NCI-H774 (cell line): ENCODE measurements around the gene STXBP5L.
"Not testable (repeated sequence)": the region's sequence is repeated elsewhere in the genome, so short reads cannot be mapped to it uniquely, and the experiment has no call there.

ENCODE experiments used
- DNase-seq: peaks from one replicate; lab custom pipeline; 2025; lab: John Stamatoyannopoulos, UW

STXBP5L gene

DNA sequence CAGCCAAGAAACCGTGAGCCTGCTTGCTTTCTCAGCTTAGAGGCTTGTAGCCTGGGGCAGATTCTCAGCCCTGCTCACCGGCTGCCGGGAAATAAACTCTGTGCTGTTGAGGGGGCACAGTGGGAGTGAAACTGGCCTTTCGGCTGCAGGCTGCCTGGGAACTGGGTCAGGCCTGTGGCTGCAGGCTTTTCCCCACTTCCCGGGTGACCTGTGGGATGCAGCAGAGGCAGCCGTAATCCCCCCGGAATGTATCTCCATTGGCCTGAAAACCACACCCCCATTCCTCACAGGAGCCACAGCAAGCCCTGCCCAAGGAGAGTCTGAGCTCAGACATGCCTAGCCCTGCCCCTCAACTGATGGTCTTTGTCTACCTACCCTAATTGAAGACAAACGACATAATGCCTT lies 110.9 kb downstream of the STXBP5L start:
- DNase-seq = no peak

DNA sequence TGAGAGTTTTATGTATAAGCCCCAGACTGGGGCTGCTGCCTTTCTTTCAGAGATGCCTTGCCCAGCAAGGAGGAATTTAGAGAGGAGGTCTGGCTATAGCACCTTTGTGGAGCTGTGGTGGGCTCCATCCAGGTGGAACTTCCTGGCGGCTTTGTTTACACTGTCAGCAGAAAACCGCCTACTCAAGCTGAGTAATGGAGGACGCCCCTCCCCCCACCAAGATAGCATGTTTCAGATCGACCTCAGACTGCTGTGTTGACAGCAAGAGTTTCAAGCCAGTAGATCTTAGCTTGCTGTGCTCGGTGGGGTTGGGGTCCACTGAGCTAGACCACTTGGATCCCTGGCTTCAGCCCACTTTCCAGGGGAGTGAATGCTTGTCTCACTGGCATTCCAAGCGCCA lies 155.6 kb downstream of the STXBP5L start:
- no peak for DNase-seq

DNA sequence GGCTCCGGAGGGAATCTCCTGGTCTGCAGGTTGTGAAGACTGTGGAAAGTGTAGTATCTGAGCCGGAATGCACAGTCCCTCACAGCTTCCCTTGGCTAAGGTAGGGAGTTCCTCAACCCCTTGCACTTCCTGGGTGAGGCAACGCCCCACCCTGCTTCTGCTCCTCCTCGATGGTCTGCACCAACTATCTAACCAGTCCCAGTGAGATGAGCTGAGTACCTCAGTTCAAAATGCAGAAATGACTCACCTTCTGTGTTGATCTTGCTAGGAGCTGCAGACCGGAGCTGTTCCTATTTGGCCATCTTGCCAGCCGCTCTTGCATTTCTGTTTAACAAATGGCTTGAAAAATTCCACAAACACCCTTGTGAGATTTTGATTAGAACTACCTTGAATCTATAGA lies 156.1 kb downstream of the STXBP5L start:
- no peak for DNase-seq

DNA sequence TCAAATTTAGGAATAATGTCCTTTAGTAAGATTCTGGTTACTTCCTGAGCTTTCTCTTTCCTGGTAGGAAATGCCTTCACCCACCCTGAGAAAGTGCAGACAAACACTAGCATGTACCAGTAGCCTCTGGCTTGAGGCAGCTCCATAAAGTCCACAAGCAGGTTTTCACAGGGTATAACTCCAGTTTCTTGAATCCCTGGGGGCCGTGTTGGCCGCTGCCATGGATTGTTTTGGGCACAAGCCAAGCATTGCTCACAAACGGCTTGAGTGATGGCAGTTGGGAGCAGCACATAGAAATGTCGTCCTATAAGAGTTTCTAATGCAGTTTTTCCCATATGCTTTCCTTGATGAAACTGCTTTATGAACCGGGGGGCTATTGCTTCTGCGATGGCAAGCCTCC lies 164.1 kb downstream of the STXBP5L start:
- no peak for DNase-seq

DNA sequence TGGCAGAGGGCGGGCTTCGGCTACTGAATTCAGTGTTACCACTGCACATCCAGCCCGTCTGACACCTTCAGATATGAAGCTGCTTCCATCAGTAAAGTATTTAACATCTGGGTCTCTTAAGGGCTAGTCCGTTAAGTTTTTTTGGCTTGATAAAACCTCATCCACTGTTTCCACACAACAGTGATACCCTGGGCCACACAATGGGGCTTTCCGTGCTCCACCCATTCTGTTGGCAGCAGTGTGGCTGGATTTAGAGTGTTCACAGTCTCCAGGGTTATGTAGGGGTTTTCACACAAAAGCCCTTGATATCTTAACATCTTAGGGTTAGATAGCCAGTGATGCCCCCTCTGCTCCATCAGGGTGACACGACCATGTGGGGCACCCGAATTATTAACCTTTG lies 165.0 kb downstream of the STXBP5L start:
- DNase-seq = no peak

DNA sequence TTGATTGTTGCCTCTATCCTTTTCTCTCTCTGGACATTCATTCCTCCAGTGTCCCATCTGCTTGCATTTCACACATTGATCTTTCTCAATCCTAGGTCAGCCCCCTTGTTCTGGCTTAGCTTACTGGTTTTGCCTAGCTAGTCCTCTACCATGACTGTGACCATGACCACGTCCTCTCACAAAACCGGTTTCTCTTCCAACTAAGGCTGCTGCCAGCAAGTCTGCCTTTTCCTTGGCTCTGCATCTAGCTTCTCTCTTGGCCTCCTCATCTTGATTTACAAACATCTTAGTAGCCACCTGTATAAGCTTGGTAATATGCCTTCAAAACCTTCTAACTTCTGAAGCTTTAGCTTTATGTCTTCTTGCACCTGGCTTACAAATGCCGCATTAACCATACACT lies 167.2 kb downstream of the STXBP5L start:
- no peak for DNase-seq

DNA sequence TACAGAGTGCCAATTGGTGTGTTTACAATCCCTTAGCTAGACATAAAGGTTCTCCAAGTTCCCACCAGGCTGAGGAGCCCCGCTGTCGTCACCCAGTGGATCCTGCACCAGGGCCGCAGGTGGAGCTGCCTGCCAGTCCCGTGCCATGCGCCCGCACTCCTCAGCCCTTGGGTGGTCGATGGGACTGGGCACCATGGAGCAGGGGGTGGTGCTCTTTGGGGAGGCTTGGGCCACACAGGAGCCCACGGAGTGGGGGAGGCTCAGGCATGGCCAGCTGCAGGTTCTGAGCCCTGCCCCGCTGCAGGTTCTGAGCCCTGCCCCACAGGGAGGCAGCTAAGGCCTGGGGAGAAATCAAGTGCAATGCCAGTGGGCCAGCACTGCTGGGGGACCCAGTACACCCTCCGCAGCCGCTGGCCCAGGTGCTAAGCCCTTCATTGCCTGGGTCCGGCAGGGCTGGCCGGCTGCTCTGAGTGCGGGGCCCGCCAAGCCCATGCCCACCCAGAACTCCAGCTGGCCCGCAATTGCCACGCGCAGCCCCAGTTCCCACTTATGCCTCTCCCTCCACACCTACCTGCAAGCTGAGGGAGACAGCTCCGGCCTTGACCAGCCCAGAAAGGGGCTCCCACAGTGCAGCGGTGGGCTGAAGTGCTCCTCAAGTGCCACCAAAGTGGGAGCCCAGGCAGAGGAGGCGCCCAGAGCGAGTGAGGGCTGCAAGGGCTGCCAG lies 170.5 kb downstream of the STXBP5L start:
- not testable (repeated sequence) for DNase-seq

DNA sequence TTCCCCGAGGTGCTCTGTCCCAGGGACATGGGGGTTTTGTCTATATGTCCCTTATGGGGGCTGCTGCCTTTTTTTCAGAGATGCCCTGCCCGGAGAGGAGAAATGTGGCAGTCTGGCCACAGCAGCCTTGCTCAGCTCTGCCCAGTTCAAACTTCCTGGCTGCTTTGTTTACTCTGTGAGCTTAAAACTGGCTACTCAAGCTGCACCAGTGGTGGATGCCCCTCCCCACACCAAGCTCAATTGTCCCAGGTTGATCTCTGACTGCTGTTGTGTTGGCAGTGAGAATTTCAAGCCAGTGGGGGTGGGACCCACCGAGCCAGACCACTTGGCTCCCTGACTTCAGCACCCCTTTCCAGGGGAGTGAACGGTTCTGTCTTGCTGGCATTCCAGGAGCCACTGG lies 188.9 kb downstream of the STXBP5L start:
- no peak for DNase-seq

DNA sequence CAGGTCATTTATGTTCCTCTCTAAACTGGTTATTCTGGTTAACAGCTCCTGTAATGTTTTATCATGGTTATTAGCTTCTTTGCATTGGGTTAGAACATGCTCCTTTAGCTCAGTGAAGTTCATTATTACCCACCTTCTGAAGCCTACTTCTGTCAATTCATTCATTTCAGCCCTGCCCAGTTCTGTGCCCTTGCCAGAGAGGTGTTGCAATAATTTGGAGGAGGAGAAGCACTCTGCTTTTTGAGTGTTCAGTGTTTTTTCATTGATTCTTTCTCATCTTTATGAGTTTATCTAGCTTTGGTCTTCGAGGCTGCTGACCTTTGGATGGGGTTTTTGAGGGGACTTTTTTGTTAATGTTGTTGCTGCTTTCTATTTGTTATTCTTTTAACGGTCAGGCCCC lies 203.1 kb downstream of the STXBP5L start:
- DNase-seq = not testable (repeated sequence)

DNA sequence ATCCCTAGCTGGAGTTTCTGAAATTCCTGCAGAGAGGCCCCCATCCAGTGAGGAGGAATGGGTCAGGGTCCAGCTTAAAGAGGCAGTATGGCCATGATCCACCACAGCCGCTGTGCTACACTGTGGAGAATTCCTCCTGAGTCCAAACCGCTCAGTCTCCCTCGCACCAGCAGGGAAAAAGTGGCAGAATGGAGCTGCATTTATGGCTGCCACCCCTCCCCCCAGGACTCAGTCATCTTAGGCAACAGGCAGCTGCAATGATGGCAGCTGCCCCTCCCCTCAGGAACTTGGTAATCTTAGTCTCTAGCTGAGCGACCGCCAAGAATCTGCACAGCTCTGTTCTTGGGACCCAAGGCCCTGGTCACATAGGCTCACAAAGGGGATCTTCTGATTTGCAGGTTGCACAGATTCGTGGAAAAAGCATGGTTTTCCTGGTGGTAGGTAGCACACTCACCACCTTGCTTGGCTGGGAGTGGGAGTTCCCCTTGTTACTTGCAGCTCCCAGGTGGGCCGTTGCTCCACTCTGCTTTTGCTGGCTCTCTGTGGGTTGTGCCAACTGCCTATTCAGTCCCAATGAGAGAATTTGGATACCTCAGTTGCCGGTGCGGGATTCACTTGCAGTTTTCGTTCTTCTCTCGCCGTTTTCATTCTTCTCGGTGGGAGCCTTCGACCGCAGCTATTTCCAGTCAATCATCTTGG lies 204.1 kb downstream of the STXBP5L start:
- DNase-seq = no peak

DNA sequence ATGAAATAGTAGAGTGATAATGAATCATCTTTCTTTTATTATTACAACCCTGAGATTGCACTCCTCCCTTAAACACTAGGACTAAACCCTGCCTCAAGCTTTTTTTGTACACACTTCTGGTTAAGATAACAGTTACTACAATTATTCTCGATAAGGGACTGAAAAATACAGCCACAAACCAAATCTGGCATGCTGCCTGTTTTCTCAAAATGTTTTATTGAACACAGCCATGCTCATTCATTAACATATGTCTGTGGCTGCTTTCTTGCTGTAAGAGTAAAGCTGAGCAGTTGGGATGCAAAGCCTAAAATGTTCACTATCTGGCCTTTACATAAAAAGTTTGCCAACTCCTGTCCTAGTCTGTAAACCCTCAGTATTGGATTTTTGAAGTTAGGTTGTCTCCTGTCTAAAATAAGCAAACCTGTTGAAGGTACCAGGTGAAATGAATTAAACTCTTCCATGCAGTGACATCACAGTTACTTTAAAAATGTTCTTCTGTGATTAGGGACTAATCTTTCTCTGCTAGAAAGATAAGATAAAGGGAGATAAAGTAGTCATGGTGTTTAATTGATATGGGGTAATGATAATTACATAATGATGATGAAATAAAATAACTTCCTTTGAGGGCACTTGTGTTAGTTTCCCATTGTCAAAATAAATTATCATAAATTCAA lies 218.2 kb downstream of the STXBP5L start:
- DNase-seq = no peak

DNA sequence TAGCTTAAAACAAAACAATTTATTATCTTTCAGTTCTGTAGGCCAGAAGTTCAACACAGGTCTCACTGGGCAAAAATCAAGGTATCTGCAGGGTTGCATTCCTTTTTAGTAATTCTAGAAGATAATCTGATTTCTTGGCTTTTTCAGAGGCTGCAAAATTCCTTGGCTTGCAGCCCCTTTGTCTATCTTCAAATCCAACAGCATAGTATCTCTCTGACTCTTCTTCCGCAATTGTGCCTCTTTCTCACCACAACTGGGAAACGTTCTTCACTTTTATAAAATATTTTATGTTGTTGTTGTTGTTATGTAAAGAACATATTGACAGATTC lies 218.7 kb downstream of the STXBP5L start:
- DNase-seq = no peak

DNA sequence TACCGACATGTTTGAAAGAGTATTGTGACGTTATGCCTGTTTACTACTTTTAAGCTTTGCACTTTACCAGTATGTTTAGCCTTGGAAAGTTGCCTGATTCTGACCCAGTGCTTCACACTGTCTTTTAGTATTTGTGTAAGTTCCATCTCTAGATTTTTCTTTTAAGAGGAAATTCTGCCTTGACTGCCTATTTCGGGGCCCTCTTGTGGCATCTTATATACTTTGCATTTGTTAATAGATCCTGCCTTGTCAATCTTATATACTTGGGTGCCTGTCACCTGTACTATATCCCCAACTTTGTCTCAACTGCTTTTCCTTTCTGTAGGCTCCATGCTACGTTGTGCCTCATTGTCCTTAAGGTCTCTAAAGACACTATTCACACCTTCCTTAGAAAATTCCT lies 244.6 kb downstream of the STXBP5L start:
- no peak for DNase-seq

DNA sequence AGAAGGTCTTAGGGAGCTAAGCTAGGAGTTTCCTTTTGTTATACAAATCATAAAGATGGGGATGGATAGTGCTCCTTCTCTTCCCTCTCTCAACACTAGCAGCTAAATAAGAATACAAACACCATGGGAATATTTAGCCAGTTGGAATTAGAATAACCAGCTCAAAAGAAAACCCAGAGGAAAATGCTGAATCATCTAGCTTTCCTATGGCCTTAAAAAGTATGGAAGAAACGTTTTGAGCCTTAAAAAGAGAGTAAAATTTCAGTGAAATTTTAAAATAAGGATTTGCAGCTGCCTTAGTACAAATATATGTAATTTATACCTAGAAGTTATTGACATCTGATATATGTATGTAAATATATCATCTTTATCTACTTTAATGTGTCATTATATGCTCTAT lies 245.8 kb downstream of the STXBP5L start:
- no peak for DNase-seq

DNA sequence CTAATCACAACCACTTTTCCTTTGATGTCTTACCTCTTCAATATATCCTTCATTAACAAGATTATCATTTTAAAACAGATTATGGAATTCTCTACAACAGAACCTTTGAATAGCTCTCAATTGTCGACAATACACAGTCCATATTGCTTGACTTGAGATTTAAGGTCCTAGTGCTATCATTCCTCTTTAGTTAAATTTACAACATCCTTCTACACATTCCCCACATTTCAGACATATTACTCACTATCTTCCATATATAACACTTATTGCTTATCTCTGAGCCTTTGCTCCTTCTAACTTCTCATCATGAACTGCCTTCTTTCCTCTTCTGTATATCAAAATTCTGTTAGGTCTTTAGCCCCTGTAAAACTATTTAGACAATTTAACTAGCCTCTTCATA lies 247.0 kb downstream of the STXBP5L start:
- no peak for DNase-seq

DNA sequence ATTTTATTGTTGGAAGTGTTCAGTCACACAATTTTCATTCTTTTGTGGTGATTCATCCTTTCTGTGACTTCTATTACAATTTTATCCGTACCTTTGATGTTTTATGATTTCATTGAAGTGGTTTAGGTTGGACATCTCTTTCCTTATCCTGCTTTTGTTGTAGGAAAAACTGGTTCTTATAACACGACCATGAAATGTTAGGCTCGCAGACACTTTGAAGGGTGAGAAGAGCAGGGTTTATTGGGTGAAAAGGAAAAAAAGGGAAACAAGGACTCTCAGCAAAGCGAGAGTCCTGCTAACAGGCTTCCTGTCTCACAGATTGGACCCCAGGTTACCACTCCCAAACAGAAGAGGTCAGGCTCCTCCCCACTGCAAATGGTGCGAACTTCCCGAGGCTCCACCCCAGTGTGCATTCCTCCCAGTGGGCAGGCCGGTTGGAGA lies 257.4 kb downstream of the STXBP5L start:
- no peak for DNase-seq

DNA sequence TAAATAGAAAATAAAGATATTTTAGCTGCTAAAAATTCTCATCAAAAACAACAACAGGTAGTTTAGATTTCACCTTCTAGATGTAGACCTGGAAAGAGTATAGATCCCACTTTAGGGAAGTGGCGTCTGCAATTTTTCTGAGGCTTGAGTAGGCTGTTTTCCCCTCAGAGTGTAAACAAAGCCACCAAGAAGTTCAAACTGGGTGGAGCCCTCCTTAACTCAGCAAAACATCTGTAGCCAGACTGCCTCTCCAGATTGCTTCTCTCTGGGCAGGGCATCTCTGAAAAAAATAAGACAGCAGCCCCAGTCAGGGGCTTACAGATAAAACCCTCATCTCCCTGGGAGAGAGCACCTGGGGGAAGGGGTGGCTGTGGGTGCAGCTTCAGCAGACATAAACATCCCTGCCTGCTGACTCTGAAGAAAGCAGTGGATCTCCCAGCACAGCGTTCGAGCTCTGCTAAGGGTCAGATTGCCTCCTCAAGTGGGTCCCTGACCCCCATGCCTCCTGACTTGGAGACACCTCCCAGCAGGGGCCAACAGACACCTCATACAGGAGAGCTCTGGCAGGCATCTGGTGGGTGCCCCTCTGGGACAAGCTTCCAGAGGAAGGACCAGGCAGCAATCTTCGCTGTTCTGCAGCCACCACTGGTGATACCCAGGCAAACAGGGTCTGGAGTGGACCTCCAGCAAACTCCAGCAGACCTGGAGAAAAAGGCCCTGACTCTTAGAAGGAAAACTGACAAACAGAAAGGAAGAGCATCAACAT lies 259.6 kb downstream of the STXBP5L start:
- DNase-seq = no peak

DNA sequence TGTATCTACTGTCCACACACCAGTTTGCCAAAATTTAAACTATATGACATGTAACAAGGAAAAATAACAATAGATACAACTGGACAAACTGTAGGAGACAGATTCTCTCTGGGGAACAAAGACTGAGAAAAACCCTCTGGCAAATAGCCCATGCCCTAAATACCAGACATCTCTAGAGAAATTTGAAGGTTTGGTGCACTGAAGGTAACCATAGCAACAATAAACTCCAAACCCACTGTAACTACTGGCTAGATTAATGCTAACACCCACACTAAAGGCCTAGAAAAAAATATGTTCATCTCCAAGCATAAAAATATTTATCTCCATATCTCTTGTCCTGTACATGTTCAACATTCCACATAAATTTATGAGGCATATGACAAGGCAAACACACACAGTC lies 267.1 kb downstream of the STXBP5L start:
- DNase-seq = no peak

DNA sequence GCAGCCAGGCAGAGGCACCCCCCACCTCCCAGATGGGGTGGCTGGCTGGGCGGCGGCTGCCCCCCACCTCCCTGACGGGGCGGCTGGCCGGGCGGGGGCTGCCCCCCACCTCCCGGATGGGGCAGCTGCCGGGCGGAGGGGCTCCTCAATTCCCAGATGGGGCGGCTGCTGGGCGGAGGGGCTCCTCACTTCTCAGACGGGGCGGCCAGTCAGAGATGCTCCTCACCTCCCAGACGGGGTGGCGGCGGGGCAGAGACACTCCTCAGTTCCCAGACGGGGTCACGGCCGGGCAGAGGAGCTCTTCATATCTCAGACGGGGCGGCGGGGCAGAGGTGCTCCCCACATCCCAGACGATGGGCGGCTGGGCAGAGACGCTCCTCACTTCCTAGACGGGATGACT lies 282.6 kb downstream of the STXBP5L start:
- not testable (repeated sequence) for DNase-seq

DNA sequence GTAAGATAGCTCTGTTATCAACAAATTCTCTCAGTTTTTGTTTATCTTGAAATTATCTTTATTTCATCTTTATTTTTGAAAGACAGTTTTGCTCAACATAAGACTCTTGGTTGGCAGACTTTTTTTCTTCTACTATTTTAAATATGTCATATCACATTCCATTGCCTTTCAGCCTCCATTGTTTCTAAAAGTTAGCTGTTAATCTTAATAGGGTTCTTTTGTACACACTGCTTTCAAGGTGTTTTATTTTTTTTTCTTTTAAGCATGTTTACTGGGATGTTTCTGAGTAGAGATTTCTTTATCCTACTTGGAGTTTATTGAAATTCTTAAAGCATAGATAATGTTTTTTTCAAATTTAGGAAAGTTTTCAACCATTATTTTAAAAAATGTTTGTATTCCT lies 294.6 kb downstream of the STXBP5L start:
- DNase-seq = no peak

DNA sequence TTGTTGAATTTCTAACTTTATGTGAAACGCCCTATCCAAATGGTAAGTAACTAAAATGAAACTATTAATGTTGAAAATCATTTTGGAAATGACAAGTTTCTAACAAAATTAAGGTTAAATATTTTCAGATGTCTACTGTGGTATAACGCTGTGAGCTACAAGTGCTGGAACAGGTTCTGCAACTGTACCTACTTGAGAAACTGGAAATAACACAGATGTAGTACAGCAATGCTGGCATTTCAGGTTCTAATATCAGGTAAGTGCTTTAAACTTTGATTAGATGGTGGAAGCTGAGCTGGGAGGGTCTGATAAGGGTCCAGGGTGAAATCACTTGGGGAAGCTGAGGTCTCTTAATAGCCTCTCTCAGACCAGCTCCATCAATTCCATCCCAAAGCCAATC lies 315.1 kb downstream of the STXBP5L start:
- no peak for DNase-seq

DNA sequence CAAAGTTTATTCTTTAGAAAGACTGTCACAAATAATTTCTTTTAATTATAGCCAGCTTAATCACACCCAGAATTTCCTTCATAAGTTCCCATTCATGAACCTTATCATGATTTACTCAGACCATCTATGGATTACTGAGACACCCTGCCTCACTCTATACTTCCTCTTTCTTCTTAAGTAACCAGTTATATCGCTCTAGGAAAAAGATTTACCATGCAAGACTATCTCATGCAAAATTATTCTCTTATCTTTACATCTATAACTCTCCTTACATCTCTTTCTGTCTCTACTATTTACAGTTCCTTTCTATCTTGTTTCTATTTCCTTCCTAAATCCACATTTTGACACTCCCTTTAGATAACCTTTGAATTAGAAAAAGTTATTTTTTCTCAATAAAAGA lies 321.0 kb downstream of the STXBP5L start:
- DNase-seq = no peak

DNA sequence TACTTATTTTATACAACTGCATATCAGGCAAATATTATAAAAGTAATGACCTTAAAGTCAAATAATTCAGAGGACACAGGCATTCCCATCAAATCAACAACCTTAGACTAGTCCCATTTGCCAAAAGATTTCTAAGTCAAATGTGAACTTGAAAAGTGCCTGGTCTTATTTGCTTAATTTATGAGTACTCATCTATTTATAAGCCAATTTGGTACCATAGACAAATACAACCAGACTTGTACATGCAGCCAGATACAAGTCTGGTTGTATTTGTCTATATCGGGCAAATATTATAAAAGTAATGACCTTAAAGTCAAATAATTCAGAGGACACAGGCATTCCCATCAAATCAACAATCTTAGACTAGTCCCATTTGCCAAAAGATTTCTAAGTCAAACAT lies 322.2 kb downstream of the STXBP5L start:
- not testable (repeated sequence) for DNase-seq
